Spleen (tissue), 11 donors: ENCODE results near the gene CEP20. TPM values are rescaled to one million over a fixed set of nuclear protein-coding genes. Genes with fewer than 3 reads are reported as not detected.

Source experiments
- DNase-seq: peaks from one replicate; pipeline ENCODE4 v3.0.0-alpha.2; 2020
- H3K27ac ChIP-seq, 8 donors: fragments of 200-600 bp; sonication (generic) in 7 of 8; 1 replicate in 4 of 8; 2 replicates in 4 of 8; pipeline versions ENCODE4 v1.5.0 to v1.8.0; 2016 to 2021; ENCODE audit warnings: inconsistent platforms in 4 of 8, mild to moderate bottlenecking in 4 of 8, moderate library complexity in 1 of 8
- H3K27me3 ChIP-seq, 7 donors: fragments of 200-600 bp; sonication (generic) in 6 of 7; replicated peaks in 1 of 7; 1 replicate in 4 of 7; 2 replicates in 3 of 7; pipeline versions ENCODE4 v1.5.0 to v1.8.0; 2016 to 2021; ENCODE audit warnings: inconsistent platforms in 3 of 7, mild to moderate bottlenecking in 1 of 7
- H3K36me3 ChIP-seq, 6 donors: fragments of 200-600 bp; sonication (generic) in 5 of 6; 1 replicate in 4 of 6; 2 replicates in 2 of 6; pipeline versions ENCODE4 v1.5.0 to v1.8.0; 2016 to 2021; ENCODE audit warnings: inconsistent platforms in 2 of 6
- H3K4me1 ChIP-seq, 6 donors: fragments of 200-600 bp; sonication (generic) in 5 of 6; 1 replicate in 3 of 6; 2 replicates in 3 of 6; pipeline versions ENCODE4 v1.5.0 to v1.8.0; 2016 to 2021; ENCODE audit warnings: inconsistent platforms in 3 of 6
- H3K4me3 ChIP-seq, 8 donors: fragments of 200-600 bp; sonication (generic) in 7 of 8; 1 replicate in 4 of 8; 2 replicates in 4 of 8; pipeline versions ENCODE4 v1.5.0 to v1.8.0; 2016 to 2021; ENCODE audit warnings: inconsistent platforms in 4 of 8, mild to moderate bottlenecking in 4 of 8, moderate library complexity in 2 of 8
- H3K9me3 ChIP-seq, 8 donors: fragments of 200-600 bp; sonication (generic) in 7 of 8; 1 replicate in 4 of 8; 2 replicates in 4 of 8; pipeline versions ENCODE4 v1.5.0 to v1.8.0; 2016 to 2021; ENCODE audit warnings: inconsistent platforms in 4 of 8
- POLR2A ChIP-seq, 3 donors: fragments of 450-650 bp; IDR thresholded peaks; one replicate each; pipeline ENCODE4 v1.5.1; 2017; ENCODE audit warnings: antibody characterized with exemption in 3 of 3, mild to moderate bottlenecking in 1 of 3
- POLR2AphosphoS5 ChIP-seq, 3 donors: sonication (generic); formaldehyde crosslinking; IDR thresholded peaks; one replicate each; pipeline ENCODE4 v1.5.1; 2017; ENCODE audit warnings: antibody characterized with exemption in 3 of 3
- WGBS, 5 donors: extraction: QIAGEN DNeasy Blood & Tissue Kit in 3 of 5; methylation state at CpG; one replicate each; pipeline versions ENCODE4 v1.1.5 to v1.1.7; 2013 to 2018; 5-methylcytosine and 5-hydroxymethylcytosine counted together
- intact Hi-C: fragments of 100-400 bp; cut with DNase I; formaldehyde crosslinking; loops from one replicate; pipeline ENCODE4 v1.15.0; 2023; ENCODE audit warnings: low total_unique reads
- polyA plus RNA-seq, 3 donors: library from polyadenylated mRNA; stranded (reverse); fragments of 200-250 nt; gene quantifications; one replicate each; pipeline ENCODE4 v1.2.1, GENCODE V29; 2013
- total RNA-seq, 7 donors: library from RNA; depleted of rRNA in 3 of 7; stranded (reverse); fragments of >200 nt in 3 of 7; fragmentation: NEBNext Ultra II Directional in 4 of 7; extraction: Animal tissue kit (Norgen Biotek cat#: 25700) in 4 of 7; gene quantifications; one replicate each; pipeline versions ENCODE4 v1.1.0 to v1.2.1, GENCODE V29; 2016 to 2021
- TF ChIP-seq, protein P1 (sequence below), 11 experiments: fragments of 200-600 bp in 7 of 11; fragments of 450-650 bp in 4 of 11; sonication (generic) in 4 of 11; IDR thresholded peaks in 8 of 11; conservative IDR thresholded peaks in 3 of 11; 1 replicate in 7 of 11; 2 replicates in 4 of 11; pipeline versions ENCODE4 v1.4.0 to v1.8.0; 2016 to 2021; ENCODE audit warnings: antibody characterized with exemption in 11 of 11, inconsistent platforms in 4 of 11, mild to moderate bottlenecking in 1 of 11
- donor health status: healthy with polysubstance abuse.
- donor health status: DM: no; HTN: no; CAD: no; lungs with moderate emphysema.
- donor health status: DM: no; HTN: no; CAD: no.
- donor health status: Bipolar disorder and iron deficiency.
- donor health status: healthy.
- donor health status: DM: no; HTN: no; CAD: no.
- donor health status: DM: yes; HTN: yes; CAD: no.

Gene CEP20
- total and polyA plus RNA-seq, 10 donors = 14.7 to 29.2 (median 25.6) TPM

DNA sequence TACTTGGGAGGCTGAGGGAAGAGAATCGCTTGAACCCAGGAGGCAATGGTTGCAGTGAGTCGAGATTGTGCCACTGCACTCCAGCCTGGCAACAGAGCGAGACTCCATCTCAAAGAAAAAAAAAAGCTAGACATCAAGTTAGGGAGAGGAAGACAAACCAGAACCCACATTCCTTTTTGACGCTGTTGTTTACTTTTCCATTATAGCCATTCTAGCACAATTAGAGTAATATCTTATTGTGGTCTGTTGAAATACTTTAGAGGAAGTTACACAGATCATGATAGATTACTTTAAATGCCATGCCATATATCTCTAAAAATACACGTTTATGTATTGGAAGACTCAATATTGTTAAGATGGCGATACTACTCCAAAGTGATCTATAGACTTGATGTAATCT, 44.5 kb upstream of the CEP20 start:
- H3K36me3 ChIP-seq = no peaks in the 10 kb centered on the region
- no peak overlapping the region for H3K4me3 ChIP-seq
- no peak for TF ChIP-seq POLR2A (IDR thresholded peaks at IDR 0.05)
- TF ChIP-seq, protein P1, sequence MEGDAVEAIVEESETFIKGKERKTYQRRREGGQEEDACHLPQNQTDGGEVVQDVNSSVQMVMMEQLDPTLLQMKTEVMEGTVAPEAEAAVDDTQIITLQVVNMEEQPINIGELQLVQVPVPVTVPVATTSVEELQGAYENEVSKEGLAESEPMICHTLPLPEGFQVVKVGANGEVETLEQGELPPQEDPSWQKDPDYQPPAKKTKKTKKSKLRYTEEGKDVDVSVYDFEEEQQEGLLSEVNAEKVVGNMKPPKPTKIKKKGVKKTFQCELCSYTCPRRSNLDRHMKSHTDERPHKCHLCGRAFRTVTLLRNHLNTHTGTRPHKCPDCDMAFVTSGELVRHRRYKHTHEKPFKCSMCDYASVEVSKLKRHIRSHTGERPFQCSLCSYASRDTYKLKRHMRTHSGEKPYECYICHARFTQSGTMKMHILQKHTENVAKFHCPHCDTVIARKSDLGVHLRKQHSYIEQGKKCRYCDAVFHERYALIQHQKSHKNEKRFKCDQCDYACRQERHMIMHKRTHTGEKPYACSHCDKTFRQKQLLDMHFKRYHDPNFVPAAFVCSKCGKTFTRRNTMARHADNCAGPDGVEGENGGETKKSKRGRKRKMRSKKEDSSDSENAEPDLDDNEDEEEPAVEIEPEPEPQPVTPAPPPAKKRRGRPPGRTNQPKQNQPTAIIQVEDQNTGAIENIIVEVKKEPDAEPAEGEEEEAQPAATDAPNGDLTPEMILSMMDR (IDR thresholded peaks at IDR 0.05 in 8 of 11, conservative IDR thresholded peaks at IDR 0.05 in 3 of 11) = no peak
- no peak for TF ChIP-seq POLR2AphosphoS5 (IDR thresholded peaks at IDR 0.05)
- no peak for DNase-seq
- peaks cover 0 to 6% (median 2%) of the 10 kb centered on the region in 8 donors for H3K9me3 ChIP-seq
- H3K27ac ChIP-seq = no peak overlapping the region
- no peaks in the 10 kb centered on the region for H3K4me1 ChIP-seq
- intact Hi-C loops = no loop called here
- no peaks in the 10 kb centered on the region for H3K27me3 ChIP-seq
- WGBS, 5 donors = 71 to 80% (median 74%) methylated on average over 6 of the region's 6 CpGs

DNA sequence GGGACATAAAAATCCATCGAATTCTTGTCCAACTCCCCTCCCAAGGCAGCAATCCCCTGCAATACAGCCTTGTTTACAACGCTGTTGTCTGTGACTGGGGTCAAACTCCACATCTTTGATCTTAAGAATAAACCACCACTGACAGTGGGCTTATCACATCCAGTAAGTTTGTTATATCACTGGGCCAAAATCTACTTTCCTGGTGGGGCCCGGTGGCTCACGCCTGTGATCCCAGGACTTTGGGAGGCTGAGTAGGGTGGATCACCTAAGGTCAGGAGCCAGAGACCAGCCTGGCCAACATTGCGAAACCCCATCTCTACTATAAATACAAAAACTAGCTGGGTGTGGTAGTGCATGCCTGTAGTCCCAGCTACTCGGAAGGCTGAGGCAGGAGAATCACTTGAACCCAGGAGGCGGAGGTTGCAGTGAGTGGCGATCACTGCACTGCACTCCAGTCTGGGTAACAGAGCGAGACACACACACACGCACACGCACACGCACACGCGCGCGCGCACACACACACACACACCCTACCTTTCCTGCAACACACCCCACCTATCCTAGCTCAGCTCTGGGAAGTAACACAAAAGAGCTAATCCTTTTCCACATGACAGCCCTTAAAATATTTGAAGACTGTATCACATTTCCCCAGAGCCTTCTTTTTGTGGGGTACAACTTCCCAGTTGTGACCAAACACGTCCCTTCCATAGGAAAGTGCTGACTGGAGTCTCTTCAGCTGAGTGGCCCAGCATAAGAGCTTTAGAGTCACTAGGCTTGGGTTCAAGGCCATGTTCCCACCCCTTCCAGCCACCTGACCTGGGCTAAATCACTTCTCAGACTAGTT, 40.1 kb upstream of the CEP20 start:
- WGBS, 5 donors = 93 to 97% (median 95%) methylated on average over 15 to 18 of the region's 18 CpGs
- Histone ChIP-seq H3K9me3 (no peaks in the 10 kb centered on the region), H3K4me1 (no peaks in the 10 kb centered on the region), H3K36me3 (no peaks in the 10 kb centered on the region), H3K27ac (no peak overlapping the region), H3K4me3 (no peak overlapping the region), H3K27me3 (no peaks in the 10 kb centered on the region)
- DNase-seq = no peak
- intact Hi-C loops = no loop called here
- no peak for TF ChIP-seq POLR2AphosphoS5 (IDR thresholded peaks at IDR 0.05)
- no peak for TF ChIP-seq POLR2A (IDR thresholded peaks at IDR 0.05)
- TF ChIP-seq, protein P1 (IDR thresholded peaks at IDR 0.05 in 8 of 11, conservative IDR thresholded peaks at IDR 0.05 in 3 of 11) = no peak

DNA sequence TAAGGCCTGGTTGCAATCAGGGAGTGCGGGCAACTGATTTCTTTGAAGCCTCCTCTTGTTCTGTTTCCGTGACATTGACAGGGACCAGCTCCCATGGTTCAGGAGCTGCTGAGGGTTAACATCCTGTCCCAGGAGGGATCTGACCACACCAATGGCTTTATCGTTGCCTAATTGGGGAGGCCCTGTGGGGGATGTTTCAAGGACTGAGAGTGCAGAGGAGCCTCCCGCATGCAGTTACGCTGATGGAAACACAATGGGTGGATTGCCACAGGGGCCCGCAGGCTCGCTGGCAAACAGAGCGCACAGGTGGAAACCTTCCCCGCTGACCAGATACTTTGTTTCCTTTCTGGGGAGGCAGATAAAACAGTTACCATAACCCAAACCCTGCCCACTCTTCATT, 37.2 kb upstream of the CEP20 start:
- TF ChIP-seq POLR2A (IDR thresholded peaks at IDR 0.05) = no peak
- TF ChIP-seq, protein P1 (IDR thresholded peaks at IDR 0.05 in 8 of 11, conservative IDR thresholded peaks at IDR 0.05 in 3 of 11) = no peak
- no peak for TF ChIP-seq POLR2AphosphoS5 (IDR thresholded peaks at IDR 0.05)
- WGBS, 5 donors = 80 to 87% (median 81%) methylated on average over 9 of the region's 9 CpGs
- Histone ChIP-seq H3K36me3 (no peaks in the 10 kb centered on the region), H3K9me3 (no peaks in the 10 kb centered on the region), H3K4me1 (no peaks in the 10 kb centered on the region), H3K27ac (no peak overlapping the region), H3K4me3 (no peak overlapping the region), H3K27me3 (no peaks in the 10 kb centered on the region)
- DNase-seq = no peak
- intact Hi-C loops = no loop called here

DNA sequence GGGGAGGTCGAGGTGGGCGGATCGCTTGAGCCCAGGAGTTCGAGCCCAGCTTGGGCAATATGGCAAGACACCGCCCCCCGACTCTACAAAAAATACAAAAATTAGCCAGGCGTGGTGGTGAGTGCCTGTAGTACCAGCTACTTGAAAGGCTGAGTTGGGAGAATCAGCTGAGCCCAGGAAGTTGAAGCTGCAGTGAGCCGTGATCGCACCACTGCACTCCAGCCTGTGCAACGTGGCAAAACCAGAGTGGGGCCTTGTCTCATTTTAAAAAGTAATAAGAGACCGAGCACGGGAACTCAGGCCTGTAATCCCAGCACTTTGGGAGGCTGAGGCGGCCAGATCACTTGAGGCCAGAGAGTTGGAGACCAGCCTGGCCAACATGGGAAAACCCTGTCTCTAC, 36.6 kb upstream of the CEP20 start:
- TF ChIP-seq POLR2AphosphoS5 (IDR thresholded peaks at IDR 0.05) = no peak
- Histone ChIP-seq H3K4me1 (no peaks in the 10 kb centered on the region), H3K4me3 (no peak overlapping the region), H3K36me3 (no peaks in the 10 kb centered on the region), H3K27me3 (no peaks in the 10 kb centered on the region), H3K9me3 (no peaks in the 10 kb centered on the region), H3K27ac (no peak overlapping the region)
- intact Hi-C loops = no loop called here
- 85 to 93% (median 88%) methylated on average over 13 of the region's 13 CpGs for WGBS, 5 donors
- no peak for DNase-seq
